Left ventricle myocardium superior (tissue), 1 donor: ENCODE measurements around the gene ZNF276. TPM values are rescaled to one million over a fixed set of nuclear protein-coding genes. Genes with fewer than 3 reads are reported as not detected.
"Not testable (repeated sequence)": the region's sequence is repeated elsewhere in the genome, so short reads cannot be mapped to it uniquely, and the experiment has no call there.

Experiments
- ATAC-seq: fragments of 200-7000 bp; cut with Tn5 transposase; one replicate; pipeline ENCODE4 v1.9.1; 2020; ENCODE audit warnings: mild to moderate bottlenecking, moderate library complexity
- DNase-seq: peaks from one replicate; pipeline ENCODE4 v3.0.0-alpha.2; 2020
- intact Hi-C: fragments of 100-400 bp; cut with micrococcal nuclease; formaldehyde crosslinking; loops from one replicate; pipeline ENCODE4 v1.11.0; 2022
- long read RNA-seq: library from polyadenylated mRNA; unstranded; transcript quantifications from one replicate; pipeline ENCODE4 v2.0.0, GENCODE V29; 2021
- total RNA-seq: library from RNA; stranded (reverse); fragmentation: NEBNext Ultra II Directional; extraction: Animal tissue kit (Norgen Biotek cat#: 25700); gene quantifications from one replicate; pipeline ENCODE4 v1.2.1, GENCODE V29; 2021
- donor health status: DM: no; HTN: yes; CAD: no; lungs with severe emphysema.

ZNF276 gene, protein sequence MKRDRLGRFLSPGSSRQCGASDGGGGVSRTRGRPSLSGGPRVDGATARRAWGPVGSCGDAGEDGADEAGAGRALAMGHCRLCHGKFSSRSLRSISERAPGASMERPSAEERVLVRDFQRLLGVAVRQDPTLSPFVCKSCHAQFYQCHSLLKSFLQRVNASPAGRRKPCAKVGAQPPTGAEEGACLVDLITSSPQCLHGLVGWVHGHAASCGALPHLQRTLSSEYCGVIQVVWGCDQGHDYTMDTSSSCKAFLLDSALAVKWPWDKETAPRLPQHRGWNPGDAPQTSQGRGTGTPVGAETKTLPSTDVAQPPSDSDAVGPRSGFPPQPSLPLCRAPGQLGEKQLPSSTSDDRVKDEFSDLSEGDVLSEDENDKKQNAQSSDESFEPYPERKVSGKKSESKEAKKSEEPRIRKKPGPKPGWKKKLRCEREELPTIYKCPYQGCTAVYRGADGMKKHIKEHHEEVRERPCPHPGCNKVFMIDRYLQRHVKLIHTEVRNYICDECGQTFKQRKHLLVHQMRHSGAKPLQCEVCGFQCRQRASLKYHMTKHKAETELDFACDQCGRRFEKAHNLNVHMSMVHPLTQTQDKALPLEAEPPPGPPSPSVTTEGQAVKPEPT
- total RNA-seq = 12.2 TPM
- long read RNA-seq, full-length matches to known transcripts = 12 of 37 reads
- long read RNA-seq, partial matches to known transcripts = 4 of 37 reads
- long read RNA-seq, other reads (novel, unspliced or antisense) = 21 of 37 reads

DNA sequence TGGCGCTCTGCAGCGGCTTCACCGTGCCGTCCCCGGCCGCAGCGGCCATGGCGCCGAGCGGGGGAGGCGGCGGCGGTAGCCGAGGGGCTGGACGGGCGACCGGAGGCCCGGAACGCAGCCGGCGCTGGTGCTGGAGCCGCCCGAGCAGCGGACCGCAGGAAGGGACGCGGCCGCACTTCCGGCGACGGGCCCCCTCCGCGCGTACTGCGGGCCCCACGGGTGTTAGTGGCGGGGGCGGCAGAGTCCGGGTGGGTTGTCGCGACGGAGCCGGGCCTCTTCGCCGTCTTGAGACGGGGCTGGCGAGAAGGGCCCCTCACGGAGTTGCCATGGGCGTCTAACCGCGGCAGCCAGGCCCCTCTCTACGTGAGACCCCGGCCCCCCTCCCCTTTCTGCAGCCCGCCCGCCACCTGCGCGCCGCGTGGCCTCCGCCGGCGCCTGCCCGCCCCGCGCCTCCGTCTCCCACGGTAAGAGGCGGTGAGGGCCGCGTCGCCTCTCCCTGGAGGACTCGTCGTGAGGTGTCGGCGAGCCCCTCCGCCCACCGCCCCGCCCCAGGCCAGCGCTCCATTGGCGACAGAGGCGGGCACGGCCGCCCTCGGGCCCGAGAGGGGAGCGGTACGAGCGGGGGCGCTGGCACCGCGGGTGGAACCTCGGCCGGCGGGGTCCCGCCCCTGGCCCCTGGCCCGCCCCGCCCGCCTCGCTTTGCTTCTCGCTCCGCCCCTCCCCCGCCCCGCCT, at the start of gene ZNF276, which contains the start of gene VPS9D1:
TSS of gene ZNF276 (plus strand) at position 725 of the 733 bp plus-strand sequence. CDS start 104 bp downstream, outside the sequence.
TSS of gene VPS9D1 (minus strand) at position 86 of the 733 bp plus-strand sequence. CDS start at position 49, 37 bp downstream.
- peak; percentile 94 for DNase-seq
- intact Hi-C loops = no loop called here
- ATAC-seq = peak; percentile 85

GRCh38 chr16:89671565-89671964, 49.8 kb upstream of the ZNF276 start:
- intact Hi-C loops, DNase-seq, ATAC-seq: not testable (repeated sequence)

- DNase-seq (no peak), ATAC-seq (no peak)
- intact Hi-C loops = no loop called here
Measured at GRCh38 chr16:89672177-89672941, 49.0 kb upstream of the ZNF276 start.

DNA sequence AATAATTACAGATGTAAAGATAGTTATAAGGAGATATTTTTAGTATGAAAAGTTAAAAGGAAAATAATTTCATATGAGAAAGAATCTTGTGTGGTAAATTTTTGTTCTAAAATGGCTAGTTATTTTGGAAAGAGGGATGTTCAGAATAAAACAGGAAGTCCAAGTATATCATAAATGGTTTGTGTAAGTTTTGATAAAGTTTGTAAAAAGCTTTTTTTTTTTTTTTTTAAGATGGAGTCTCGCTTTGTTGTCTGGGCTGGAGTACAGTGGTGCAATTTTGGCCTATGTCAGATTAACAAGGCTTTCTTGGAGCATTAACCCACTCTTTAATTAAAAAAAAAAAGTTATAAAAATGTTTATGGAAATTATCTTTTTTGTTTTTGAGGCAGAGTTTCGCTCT, 43.1 kb upstream of the ZNF276 start:
- intact Hi-C loops = no loop called here
- ATAC-seq (no peak), DNase-seq (no peak)

GRCh38 chr16:89685916-89686315, 35.4 kb upstream of the ZNF276 start:
- intact Hi-C loops = no loop called here
- DNase-seq (no peak), ATAC-seq (no peak)

DNA sequence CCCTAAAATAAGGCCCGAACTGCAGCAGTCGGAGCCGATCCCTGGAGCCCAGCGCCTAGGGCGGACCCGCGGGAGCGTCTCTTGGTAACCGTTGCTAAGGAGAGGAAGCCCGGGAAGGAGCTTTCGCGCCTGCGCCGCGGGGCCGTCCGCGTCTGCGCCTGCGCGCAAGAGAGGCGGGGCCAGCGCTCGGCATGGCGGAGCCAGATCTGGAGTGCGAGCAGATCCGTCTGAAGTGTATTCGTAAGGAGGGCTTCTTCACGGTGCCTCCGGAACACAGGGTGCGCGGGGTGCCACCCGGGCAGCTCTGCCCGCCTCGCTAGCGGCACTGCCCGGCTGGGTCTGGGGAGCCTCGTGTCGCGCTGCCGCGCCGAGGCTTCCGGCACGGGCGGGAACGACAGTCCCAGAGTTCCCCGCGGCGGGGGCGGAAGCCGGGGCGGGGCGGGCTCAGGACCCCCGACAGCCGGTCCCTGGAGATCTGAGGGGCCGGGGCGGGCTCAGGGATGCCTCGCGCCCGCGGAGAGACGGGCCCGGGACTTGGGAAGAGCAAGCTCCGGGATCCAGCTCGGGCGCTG, 34.7 kb upstream of the ZNF276 start, which contains the start of gene CDK10:
TSS of gene CDK10 (plus strand) at position 170 of the 572 bp plus-strand sequence. CDS start at position 192, 22 bp downstream.
- ATAC-seq = peak; percentile 96
- intact Hi-C loops = no loop called here
- DNase-seq = peak; percentile 91

- DNase-seq (peak; percentile 27), ATAC-seq (peak; percentile 37)
- intact Hi-C loops = no loop called here
Measured at GRCh38 chr16:89687092-89687940, 34.0 kb upstream of the ZNF276 start.

DNA sequence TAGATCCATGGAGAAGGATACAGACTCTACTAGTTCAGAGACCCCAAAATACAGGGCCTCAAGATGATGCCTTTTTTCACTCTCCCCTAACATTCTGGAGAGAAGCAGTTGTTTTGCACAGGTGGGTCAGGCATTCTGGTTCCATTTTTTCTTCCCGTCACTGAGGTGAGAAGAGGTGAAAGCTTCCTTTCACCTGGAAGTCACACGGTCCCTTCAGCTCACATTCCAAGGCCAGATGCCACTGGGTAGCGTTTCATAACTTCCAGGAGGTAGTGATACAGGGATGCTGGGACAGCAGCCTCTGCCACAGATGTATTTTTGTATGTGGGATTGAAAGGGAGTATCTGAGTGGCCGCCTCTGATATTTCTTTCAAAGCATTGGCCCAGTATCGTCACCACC, 32.9 kb upstream of the ZNF276 start:
- intact Hi-C loops = no loop called here
- ATAC-seq (no peak), DNase-seq (no peak)

DNA sequence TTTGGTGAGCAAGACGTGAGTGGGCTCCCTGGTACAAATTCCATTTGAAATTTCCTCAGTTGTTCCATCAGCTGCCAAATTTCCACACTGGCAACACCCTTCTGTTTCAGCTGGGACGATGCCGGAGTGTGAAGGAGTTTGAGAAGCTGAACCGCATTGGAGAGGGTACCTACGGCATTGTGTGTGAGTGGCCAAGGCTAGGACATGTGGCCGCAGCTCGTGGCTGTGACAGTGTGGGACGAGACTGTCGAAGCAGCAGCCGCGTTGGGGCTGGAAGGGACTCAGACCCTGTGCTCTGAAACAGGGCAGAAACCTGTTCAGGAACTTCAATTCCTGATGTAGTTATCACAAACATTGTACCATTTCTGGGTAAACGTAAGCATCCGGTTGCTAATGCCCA, 32.2 kb upstream of the ZNF276 start:
- intact Hi-C loops = no loop called here
- DNase-seq (no peak), ATAC-seq (no peak)

DNA sequence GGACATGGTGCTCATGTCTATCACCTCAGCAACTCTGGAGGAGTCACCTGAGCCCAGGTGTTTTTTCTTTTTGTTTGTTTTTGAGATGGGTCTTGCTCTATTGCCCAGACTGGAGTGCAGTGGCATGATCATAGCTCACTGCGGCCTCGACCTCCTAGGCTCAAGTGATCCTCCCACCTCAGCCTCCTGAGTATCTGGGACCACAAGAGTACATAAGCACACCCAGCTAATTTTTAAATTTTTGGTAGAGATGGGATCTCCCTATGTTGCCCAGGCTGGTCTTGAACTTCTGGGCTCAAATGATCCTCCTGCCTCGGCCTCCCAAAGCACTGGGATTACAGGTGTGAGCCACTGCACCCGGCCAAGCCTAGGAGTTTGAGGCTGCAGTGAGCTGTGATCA, 31.7 kb upstream of the ZNF276 start:
- intact Hi-C loops, ATAC-seq, DNase-seq: not testable (repeated sequence)

DNA sequence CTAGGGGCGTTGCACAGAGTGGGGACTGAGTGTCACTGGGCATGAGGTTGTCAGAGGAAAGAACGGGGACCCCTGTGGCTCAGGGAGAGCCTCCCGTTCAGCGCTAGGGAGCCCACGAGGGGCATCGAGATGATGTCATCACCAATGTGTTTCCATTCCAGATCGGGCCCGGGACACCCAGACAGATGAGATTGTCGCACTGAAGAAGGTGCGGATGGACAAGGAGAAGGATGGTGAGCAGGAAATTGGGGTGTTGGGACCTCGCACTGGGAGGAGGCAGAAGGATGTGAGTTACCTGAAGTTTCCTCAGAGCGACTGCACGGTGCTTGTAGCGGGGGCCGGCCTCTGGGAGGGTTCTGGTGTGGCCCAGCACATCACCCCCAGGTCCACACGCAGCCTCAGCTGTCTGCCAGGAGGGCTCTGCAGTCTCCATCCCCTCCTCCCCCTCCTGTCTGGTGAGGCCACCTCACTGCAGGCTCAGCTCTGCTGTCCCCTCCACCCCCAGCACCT, 30.9 kb upstream of the ZNF276 start:
- DNase-seq (no peak), ATAC-seq (no peak)

DNA sequence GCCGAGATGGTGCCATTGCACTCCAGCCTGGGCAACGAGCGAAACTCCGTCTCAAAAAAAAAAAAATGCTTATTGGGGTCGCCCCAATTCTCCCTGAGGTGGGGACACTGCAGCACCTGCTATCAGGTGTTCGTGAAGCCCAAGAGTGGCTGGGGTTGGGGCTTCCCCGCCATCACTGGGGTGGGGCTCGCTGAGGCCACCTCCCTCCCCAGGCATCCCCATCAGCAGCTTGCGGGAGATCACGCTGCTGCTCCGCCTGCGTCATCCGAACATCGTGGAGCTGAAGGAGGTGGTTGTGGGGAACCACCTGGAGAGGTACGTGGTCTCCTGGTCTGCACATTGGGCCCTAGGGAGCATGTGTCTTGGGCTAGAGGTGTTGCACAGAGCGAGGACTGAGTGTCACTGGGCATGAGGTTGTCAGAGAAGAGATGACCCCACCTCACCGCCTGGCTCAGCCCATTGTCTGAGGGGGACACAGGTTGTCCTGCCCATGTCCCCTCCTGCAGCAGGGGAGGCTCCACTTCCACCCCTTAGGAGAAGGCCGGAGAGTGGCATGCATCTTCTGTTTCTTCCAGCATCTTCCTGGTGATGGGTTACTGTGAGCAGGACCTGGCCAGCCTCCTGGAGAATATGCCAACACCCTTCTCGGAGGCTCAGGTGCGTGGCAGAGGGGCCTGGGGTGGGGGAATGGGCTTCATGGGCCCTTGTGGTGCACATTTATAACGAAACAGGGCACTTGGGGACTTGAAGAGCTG, 29.9 kb upstream of the ZNF276 start:
- ATAC-seq = no peak
- intact Hi-C loops = no loop called here
- DNase-seq = no peak

More for the DNA sequence above, 30.9 kb upstream of the ZNF276 start:
- intact Hi-C loops = no loop called here

GRCh38 chr16:89691986-89692569, 29.3 kb upstream of the ZNF276 start:
- DNase-seq (no peak), ATAC-seq (no peak)
- intact Hi-C loops = no loop called here

GRCh38 chr16:89693289-89693731, 28.0 kb upstream of the ZNF276 start:
- no peak for DNase-seq
- intact Hi-C loops = no loop called here

GRCh38 chr16:89693931-89694783, 27.2 kb upstream of the ZNF276 start:
- no peak for DNase-seq
- no peak for ATAC-seq
- intact Hi-C loops = no loop called here

More at GRCh38 chr16:89693289-89693731, 28.0 kb upstream of the ZNF276 start:
- ATAC-seq = no peak
